ENCODE results near the gene PDE4D.
"Not testable (repeated sequence)": the region's sequence is repeated elsewhere in the genome, so short reads cannot be mapped to it uniquely, and the experiment has no call there.

Gene PDE4D

GRCh38 chr5:59458966-59459729 is 434.4 kb downstream of the PDE4D start:
- DNase-seq, result no peak

- DNase-seq, result no peak
Observed at GRCh38 chr5:59458321-59458720, 435.2 kb downstream of the PDE4D start.

GRCh38 chr5:59449905-59450644 is 443.5 kb downstream of the PDE4D start:
- no peak for DNase-seq

- DNase-seq, result no peak
Observed at GRCh38 chr5:59446356-59446755, 447.2 kb downstream of the PDE4D start.

GRCh38 chr5:59445741-59446140 is 447.8 kb downstream of the PDE4D start:
- DNase-seq, result no peak

- no peak for DNase-seq
Observed at GRCh38 chr5:59439303-59439702, 454.2 kb downstream of the PDE4D start.

GRCh38 chr5:59437176-59437575 is 456.4 kb downstream of the PDE4D start:
- DNase-seq, result no peak

- DNase-seq, result no peak
Observed at GRCh38 chr5:59436364-59437148, 457.0 kb downstream of the PDE4D start.

GRCh38 chr5:59433174-59433573 is 460.4 kb downstream of the PDE4D start:
- DNase-seq, result no peak

GRCh38 chr5:59430066-59430685 is 463.4 kb downstream of the PDE4D start:
- no peak for DNase-seq

- no peak for DNase-seq
Observed at GRCh38 chr5:59428391-59428790, 465.1 kb downstream of the PDE4D start.

- DNase-seq, result no peak
Observed at GRCh38 chr5:59424515-59424914, 469.0 kb downstream of the PDE4D start.

- DNase-seq, result no peak
Observed at GRCh38 chr5:59423021-59423420, 470.5 kb downstream of the PDE4D start.

GRCh38 chr5:59421986-59422941 is 471.3 kb downstream of the PDE4D start:
- DNase-seq, result no peak

- DNase-seq, result no peak
Observed at GRCh38 chr5:59420596-59420995, 472.9 kb downstream of the PDE4D start.

- no peak for DNase-seq
Observed at GRCh38 chr5:59418808-59419207, 474.7 kb downstream of the PDE4D start.

- no peak for DNase-seq
Observed at GRCh38 chr5:59416451-59416850, 477.1 kb downstream of the PDE4D start.

- DNase-seq, result no peak
Observed at GRCh38 chr5:59416026-59416425, 477.5 kb downstream of the PDE4D start.

- DNase-seq, result no peak
Observed at GRCh38 chr5:59412428-59412827, 481.1 kb downstream of the PDE4D start.

- DNase-seq, result not testable (repeated sequence)
Observed at GRCh38 chr5:59408997-59409396, 484.5 kb downstream of the PDE4D start.

- DNase-seq, result no peak
Observed at GRCh38 chr5:59407967-59408366, 485.6 kb downstream of the PDE4D start.

GRCh38 chr5:59401637-59402036 is 491.9 kb downstream of the PDE4D start:
- DNase-seq, result no peak
